GM12801 (cell line): ENCODE data around the gene RASAL2.

Source experiments
- CTCF ChIP-seq: IDR thresholded peaks from one replicate; pipeline ENCODE4 v1.5.1; 2011; ENCODE audit warnings: control low read depth; ENCODE audit not compliant: insufficient read length; ENCODE audit errors: extremely low read depth

Gene RASAL2

GRCh38 chr1:178345238-178345637 lies 251.3 kb downstream of the RASAL2 start:
- no peak for TF ChIP-seq CTCF

- no peak for TF ChIP-seq CTCF
Measured at GRCh38 chr1:178345807-178346206, 251.9 kb downstream of the RASAL2 start.

GRCh38 chr1:178349801-178350200 lies 255.9 kb downstream of the RASAL2 start:
- no peak for TF ChIP-seq CTCF

- no peak for TF ChIP-seq CTCF
Measured at GRCh38 chr1:178352790-178353416, 259.0 kb downstream of the RASAL2 start.

- TF ChIP-seq CTCF, result no peak
Measured at GRCh38 chr1:178353524-178353923, 259.6 kb downstream of the RASAL2 start.

GRCh38 chr1:178354816-178355215 lies 260.9 kb downstream of the RASAL2 start:
- TF ChIP-seq CTCF, result no peak

- TF ChIP-seq CTCF, result no peak
Measured at GRCh38 chr1:178356299-178356698, 262.4 kb downstream of the RASAL2 start.
